Activated T-cell treated with anti-CD3 and anti-CD28 coated beads, Interleukin-2, amount 50 U/mL, for 1 hour (primary cell): ENCODE measurements around the gene KANK3.
"Not testable (repeated sequence)": the region's sequence is repeated elsewhere in the genome, so short reads cannot be mapped to it uniquely, and the experiment has no call there.

Source experiments
- DNase-seq: peaks from one replicate; pipeline ENCODE4 v3.0.0-alpha.2; 2020

The KANK3 gene

DNA sequence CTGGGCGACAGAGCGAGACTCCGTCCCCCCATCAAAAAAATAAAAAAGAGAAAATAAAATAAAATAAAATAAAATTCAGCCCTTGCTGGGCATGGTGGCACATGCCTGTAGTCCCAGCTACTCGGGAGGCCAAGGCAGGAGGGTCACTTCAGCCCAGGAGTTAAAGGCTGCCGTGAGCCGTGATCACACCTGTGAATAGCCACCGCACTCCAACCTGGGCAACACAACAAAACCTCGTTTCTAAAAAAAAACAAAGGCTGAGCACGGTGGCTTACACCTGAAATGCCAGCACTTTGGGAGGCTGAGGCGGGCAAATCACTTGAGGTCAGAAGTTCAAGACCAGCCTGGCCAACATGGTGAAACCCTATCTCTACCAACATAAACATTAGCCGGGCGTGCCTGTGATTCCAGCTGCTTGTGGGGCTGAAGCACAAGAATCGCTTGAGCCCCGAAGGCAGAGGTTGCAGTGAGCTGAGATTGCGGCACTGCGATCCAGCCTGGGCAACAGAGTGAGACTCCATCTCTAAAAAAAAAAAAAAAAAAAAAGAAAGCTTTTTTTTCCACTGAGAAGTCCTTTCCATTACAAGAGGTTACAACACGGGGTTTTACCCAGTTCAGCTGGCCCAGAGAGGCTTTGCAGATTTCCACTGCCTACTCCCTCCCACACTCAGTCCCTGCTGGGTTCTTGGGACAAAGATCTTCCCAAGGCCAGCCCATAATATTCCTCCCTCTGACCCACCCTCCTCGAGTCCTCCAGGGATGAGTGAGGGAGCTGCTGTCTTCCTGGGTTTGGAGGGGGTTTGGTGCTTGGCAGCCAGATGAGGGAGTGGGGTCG, 27.3 kb upstream of the KANK3 start:
- no peak for DNase-seq

DNA sequence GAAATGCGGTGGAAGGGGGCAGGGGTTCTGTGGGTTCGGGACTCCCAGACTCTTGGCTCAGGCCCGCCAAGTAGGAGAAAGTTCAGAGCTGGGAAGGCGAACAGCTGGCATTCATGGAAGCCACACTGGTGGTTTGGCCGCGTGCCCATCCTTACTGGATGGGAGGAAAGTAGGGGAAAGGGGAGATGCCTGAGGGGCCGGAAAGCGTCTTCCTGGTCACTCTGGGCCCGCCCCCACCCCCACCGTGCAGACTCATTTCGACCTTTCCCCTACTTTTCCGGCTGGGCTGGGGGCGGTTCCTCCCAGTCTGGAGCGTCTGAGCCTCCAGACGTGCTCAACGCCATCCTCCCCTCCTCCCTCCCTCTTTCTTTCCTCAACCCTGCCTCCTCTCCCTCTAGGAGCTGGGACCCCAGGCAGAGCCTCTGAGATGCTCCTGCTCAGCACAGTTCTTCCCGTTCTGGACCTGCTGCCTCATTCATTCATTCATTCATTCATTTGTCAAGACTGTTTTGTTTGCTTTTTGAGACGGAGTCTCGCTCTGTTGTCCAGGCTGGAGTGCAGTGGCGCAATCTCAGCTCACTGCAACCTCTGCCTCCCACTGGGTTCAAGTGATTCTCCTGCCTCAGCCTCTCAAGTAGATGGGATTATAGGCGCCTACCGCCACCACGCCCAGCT, 24.4 kb upstream of the KANK3 start:
- no peak for DNase-seq

DNA sequence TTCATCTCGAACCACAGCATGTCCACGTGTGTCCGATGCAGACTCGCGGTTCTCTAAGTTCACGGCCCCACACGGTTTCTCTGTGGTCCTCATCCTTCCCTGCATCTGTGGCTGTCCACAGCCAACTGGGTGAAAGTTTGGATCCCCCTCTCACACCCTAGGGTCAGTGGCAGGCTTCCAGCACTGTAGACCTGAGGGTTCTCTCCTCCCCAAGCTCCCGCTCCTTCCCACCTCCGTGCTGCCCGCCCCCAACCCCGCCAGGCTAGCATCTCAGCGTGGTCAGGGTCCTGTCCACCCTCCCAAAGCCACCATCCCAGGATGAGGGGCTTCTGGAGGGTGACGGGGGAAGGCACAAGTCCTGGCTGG, 23.9 kb upstream of the KANK3 start:
- no peak for DNase-seq

DNA sequence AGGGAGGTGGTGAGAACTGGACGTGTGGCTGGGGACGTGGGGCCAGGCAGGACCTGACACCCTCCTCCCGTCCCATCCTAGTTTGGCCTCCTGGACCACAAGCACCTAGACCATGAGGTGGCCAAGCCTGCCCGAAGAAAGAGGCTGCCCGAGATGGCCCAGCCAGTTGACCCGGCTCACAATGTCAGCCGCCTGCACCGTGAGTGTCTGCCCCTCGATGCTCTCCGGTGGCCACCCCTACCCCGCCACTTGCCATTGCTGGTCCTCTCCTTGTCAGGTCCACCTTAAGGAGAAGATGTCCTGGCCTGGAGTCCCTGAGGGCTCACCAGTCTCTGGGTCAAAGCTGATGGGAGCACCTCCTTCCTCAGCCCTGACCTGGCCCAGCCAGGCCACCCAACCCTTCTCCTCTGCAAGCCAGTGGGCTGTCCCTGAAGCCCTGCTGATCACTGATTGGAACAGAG, 23.1 kb upstream of the KANK3 start:
- no peak for DNase-seq

DNA sequence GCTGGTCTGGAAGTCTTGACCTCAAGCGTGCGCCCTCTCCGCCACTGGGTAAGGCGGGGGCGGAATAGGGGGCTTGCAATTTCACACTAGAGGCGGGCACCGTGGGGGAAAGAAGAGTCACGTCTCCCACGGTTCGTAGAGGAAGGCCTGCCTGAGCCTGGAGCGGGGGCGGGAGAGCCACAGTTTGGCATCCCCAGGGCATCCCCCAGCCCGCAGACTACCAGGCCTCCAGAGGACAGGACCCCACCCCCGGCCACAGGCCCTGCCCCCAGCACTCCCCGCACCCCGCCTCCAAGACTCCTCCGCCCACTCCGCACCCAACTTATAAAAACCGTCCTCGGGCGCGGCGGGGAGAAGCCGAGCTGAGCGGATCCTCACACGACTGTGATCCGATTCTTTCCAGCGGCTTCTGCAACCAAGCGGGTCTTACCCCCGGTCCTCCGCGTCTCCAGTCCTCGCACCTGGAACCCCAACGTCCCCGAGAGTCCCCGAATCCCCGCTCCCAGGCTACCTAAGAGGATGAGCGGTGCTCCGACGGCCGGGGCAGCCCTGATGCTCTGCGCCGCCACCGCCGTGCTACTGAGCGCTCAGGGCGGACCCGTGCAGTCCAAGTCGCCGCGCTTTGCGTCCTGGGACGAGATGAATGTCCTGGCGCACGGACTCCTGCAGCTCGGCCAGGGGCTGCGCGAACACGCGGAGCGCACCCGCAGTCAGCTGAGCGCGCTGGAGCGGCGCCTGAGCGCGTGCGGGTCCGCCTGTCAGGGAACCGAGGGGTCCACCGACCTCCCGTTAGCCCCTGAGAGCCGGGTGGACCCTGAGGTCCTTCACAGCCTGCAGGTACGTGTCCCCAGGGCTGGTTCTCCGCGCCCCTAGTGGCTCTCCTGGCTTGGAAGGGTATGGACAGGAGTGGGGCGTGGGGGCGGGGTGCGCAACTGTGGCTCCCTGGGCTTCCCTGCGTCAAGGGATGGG, 21.0 kb upstream of the KANK3 start, which contains the start of gene ANGPTL4:
Gene ANGPTL4 (plus strand): TSS at position 353 of the 969 bp plus-strand sequence. CDS start 167 bp downstream, at position 520.
- peak; percentile 42 for DNase-seq

DNA sequence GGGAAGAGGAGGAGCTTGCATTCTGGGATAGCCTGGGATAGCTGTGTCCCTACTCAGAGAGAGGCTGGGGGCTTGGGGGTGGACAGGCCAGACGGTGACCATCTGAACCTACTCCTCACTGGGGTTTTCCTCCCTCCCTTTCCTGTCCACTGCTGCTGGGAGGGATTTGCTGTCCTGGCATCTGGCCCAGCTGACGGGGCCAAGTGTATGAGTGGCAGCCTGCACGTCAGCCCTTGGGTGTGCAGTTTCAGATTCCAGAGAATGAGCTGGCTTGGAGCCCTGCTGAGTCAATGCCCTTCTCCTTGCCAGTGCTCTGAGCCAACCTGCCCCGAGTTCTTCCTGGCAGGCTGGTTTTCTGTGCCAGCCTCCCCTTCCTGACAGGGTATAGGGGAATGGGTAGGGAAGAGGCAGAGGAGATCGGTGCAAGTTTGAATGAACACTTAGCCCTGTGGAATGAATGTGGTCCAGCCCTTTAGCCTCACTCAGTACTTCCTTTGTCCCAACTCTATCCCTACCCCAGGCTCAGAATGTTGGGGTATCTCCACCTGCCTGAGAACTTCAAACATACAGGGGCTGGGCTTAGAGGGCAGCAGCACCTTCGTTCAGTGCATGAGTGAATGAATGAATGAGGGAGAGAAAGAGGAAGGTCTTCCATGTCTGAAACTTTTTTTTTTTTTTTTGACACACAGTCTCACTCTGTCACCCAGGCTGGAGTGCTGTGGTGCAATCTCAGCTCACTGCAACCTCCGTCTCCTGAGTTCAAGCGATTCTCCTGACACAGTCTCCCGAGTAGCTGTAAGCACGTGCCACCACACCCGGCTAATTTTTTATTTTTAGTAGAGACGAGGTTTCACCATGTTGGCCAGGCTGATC, 19.1 kb upstream of the KANK3 start:
- no peak for DNase-seq

DNA sequence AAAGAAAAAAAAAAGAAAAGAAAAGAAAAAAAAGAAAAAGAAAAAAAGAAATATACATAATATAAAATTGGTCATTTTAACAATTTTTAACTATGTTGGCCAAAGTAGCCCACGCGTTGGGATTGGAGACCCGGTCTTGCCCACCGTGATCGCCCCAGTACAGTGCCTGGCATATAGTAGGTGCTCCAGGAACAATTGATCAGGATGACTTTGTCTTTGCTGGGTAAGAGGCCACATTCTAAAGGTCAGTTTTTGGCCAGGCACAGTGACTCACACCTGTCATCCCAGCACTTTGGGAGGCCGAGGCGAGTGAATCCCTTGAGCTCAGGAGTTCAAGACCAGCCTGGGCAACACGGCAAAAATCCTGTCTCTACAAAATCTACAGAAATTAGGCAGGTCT, 17.1 kb upstream of the KANK3 start:
- DNase-seq = no peak

DNA sequence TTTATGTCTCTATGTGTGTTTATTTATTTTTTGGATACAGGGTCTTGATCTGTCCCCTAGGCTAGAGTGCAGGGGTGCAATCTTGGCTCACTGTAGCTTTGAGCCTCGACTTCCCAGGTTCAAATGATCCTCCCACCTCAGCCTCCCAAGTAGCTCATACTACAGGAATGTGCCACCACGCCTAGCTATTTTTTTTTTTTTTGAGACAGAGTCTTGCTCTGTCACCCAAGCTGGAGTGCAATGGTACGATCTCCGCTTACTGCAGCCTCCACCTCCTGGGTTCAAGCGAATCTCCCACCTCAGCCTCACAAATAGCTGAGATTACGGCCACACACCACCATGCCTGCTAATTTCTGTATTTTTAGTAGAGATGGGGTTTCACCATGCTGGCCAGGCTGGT, 15.9 kb upstream of the KANK3 start:
- DNase-seq = no peak

DNA sequence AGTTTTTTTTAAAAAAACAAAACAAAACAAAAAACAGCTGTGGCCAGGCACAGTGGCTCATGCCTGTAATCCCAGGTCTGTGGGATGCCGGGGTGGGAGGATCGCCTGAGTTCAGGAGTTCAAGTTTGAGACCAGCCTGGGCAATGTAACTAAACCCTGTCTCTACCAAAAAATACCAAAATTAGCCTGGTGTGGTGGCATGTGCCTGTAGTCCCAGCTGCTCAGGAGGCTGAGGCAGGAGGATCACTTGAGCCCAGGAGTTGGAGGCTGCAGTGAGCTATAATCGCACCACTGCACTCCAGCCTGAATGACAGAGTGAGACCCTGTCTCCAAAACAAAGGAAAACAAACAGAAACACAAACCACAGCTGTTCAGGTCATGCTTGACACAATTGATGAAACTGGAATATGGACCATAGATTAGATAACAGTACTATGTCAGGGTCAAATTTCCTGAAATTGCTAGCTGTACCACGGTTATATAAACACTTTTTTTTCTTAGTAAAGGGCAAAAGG, 14.0 kb upstream of the KANK3 start:
- DNase-seq = no peak

DNA sequence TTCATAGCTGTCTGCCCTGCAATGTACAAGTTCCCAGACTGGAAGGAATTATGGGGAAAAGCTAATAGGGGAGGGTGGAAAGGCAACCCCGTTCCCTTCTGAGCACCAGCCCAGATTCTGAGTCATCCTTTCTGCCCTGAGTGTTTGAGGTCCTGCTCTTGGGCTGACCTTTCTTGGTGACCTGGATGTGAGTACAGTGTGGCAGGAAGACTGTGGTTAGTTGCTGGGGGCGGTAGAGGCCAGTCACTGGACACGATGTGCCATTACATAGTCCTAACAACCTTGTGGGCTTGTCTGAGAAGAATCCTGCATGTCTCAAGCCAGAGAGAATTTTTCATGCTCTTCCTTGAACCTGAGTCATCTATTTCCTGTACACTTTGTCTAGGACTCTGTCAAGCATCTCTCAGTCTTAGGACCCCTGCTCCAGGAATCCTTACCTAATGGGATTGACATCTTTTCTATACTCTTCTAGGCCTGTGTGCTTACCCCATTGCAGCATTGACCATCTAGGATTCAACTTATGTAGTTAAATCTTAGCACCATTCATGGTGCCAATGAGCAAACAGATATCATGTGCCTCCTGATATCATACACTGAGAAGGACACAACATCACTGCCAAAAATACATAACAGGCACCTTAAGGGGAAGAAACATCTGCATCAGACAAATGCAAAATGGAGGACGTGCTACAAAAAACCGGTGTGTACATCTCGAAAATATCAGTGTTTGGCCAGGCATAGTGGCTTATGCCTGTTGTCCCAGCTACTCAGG, 12.8 kb upstream of the KANK3 start:
- DNase-seq = no peak

DNA sequence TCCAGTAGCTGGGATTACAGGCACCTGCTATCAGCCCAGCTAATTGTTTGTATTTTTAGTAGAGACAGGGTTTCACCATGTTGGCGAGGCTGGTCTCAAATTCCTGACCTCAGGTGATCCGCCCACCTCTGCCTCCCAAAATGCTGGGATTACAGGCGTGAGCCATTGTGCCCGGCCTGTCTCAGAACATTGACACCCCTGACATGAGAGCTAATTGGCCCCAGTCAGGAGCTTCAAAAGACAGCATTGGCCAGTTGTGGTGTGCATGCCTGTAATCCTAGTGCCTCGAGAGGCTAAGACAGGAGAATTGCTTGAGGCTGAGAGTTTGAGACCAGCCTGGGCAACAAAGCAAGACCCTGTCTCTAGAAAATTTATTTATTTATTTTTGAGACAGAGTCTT, 9.8 kb upstream of the KANK3 start:
- DNase-seq = not testable (repeated sequence)

DNA sequence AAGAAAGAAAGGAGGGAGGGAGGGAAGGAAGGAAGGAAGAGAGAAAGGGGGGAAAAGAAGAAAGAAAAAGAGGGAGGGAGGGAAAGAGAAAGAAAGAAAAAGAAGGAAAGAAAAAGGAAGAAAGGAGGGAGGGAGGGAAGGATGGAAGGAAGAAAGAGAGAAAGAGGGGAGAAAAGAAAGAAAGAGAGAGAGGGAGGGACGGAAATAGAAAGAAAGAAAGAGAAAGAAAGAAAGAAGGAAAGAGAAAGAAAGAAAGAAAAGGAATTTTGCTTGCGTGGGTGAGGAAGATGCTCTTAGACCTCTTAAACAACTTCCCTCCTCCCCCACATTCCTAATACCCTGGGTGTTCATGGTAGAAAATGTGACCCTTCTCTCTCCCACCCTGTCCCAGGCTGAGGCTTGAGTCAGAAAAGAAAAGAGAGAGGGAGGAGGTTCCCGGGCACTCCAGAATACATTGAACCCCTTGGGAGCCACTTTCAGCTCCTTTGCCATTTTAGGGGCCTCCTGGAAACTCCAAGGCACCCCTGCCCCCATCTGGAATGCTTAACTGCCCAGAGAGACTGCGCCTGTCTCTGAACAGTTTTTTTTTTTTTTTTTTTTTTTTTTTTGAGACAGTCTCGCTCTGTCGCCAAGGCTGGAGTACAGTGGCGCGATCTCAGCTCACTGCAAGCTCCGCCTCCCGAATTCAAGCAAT, 9.2 kb upstream of the KANK3 start:
- no peak for DNase-seq

DNA sequence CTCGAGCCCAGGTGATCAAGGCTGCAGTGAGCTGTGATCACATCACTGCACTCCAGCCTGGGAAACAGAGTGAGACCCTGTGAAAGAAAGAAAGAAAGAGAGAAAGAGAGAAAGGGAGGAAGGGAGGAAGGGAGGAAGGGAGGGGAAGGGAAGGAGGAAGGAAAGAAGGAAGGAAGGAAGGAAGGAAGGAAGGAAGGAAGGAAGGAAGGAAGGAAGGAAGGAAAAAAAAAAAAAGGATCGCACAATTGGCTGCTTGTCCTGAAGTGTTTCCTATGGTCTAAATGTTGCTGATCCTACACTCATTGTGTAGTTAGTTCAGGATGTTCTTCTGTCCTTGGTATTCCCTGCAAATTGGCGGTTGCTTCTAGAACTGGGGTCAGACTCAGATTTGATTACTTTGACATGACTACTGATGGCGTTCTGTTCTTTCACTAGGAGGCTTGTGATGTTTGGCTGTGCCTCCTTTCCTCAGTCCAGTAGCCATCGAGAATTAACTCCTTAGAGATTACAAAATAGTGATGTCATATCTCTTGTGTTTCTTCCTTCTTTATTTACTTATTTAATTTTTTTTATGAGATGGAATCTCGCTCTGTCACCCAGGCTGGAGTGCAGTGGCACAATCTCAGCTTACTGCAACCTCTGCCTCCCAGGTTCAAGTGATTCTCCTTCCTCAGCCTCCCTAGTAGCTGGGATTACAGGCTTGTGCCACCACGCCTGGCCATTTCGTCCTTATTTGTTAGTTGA, 6.7 kb upstream of the KANK3 start:
- not testable (repeated sequence) for DNase-seq

DNA sequence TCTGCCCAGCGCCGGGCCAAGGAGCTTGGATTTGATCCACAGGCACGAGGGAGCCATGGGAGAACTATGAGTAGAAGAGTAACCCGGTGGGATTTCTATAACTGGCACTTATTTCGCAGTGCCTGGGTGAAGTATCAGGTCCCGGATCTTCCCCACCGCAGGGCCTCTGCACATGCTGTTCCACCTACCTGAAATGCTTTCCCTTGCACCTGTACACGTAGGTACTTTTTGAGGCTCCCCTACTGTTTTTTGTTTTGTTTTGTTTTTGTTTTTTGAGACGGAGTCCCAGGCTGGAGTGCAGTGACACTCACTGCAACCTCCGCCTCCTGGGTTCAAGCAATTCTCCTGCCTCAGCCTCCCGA, 402 bp upstream of the KANK3 start:
- DNase-seq = no peak

DNA sequence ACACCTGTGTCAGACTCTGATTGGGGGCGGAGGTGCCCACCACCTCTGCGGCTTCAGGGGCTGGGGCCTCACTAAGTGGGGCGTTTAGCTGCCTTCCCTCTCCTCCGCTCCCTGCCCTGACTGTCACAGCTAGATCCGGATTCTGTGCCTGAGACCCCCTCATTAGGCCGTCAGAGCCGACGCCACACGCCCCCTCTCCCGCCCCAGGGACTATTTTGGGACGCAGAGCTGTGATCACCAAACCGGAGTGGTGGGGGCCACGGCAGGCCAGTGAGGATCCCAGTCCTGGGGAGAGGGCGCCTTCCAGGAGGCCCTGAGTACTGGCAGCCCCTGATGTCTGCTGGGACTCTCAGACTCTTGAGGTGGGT, 762 bp downstream of the KANK3 start:
- DNase-seq = no peak

DNA sequence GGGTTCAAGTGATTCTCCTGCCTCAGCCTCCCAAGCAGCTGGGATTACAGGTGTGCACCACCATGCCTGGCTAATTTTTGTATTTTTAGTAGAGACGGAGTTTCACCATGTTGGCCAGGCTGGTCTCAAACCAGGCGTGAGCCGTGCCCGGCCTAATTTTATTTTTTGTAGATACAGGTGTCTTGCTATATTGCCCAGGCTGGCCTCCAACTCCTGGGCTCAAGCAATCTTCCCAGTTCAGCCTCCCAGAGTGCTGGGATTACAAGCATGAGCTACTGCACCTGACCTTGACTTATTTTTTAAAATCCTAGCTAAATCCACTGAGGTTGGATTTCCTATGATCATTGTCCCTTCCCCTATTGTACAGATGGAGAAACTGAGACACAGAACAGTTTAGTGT, 1.6 kb downstream of the KANK3 start:
- DNase-seq = not testable (repeated sequence)

DNA sequence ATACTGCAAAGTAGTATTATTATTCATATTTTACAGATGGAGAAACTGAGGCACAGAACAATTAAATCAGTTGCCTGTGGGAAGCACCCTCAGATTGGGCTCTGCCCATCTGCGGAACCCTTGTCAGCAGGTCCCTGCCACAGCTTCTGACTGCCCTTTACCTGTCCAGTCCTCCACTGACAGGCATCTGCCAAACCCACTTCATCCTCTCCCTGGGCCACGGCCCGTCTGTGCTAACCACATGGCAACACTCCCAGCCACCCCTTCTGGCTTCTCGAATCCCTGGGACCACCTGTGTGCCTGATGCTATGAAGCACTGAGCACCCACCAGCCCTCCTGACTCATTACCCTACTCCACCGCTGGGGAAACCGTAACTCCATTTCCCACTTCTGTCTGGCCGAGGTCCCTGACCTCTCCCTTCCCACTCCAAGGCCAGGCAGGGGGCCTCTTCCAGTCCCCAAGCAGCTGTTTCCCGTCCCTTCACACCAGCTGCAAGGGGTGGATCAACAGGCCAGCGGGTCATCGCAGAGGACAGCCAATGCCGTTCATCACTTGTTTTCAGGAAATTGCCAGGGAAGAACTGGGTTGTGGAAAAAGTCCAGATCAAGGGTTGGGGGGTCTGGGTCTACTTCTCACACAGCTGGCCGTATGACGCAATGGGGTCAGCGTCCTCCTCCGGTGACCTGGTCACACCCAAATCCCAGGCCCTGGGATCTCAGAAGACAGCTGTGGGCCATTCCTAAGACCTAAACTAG, 2.5 kb downstream of the KANK3 start:
- DNase-seq = no peak

DNA sequence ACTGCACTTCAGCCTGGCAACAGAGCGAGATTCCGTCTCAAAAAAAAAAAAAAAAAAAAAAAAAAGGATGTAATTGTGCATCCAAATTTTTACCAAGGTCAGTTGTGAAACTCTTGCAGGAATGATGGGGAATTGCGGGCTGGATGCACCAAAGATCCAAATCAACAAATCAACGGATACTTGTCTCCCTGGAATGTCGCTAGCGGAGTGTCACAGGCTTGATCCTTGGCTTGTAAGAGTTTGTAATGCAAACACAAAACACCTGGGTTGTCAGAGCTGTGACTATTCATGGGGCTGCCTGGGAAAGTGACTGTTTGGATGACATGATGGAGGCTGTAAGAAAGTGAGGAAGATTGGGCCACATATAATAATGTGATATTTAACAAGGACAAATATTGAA, 4.2 kb downstream of the KANK3 start:
- no peak for DNase-seq

DNA sequence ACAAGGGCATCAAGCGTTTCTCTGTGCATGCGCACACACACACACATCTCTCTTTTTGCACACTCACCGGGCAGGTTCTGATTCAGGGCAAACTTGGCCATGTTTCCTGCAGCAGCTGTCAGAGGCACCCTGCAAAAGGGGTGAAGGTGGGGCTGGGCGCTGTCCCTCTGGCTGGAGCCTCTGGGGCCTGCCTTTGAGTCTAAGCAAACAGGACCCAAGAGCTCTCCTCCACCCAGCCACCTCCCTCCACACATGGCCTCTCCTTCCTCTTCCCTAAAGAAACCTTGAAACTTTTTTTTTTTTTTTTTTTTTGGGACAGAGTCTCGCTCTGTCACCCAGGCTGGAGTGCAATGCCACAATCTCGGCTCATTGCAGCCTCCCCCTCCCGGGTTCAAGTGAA, 5.3 kb downstream of the KANK3 start:
- no peak for DNase-seq
